B cell (primary cell): ENCODE measurements around the gene GAPT. TPM values are rescaled to one million over a fixed set of nuclear protein-coding genes. Genes with fewer than 3 reads are reported as not detected.

Experiments used
- ATAC-seq: fragments of 200-7000 bp; cut with Tn5 transposase; one replicate; pipeline ENCODE4 v1.10.0; 2021; ENCODE audit warnings: low read depth, mild to moderate bottlenecking, moderate number of reproducible peaks, moderate library complexity
- CTCF ChIA-PET: fragments of 350-600 bp; sonication (Branson Sonifier 250); formaldehyde crosslinking; loops from one replicate; lab custom pipeline; 2021; ENCODE audit warnings: antibody characterized with exemption, inconsistent platforms; lab: Charles Lee
- POLR2A ChIA-PET: fragments of 350-600 bp; sonication (Branson Sonifier 250); formaldehyde crosslinking; loops from one replicate; lab custom pipeline; 2021; ENCODE audit warnings: antibody characterized with exemption; lab: Charles Lee
- DNase-seq: peaks from one replicate; pipeline ENCODE4 v3.0.0; 2013
- H2AFZ ChIP-seq: 2 replicates; pipeline ENCODE4 v1.6.1; 2012; ENCODE audit warnings: mild to moderate bottlenecking, low read depth, low read length; ENCODE audit not compliant: insufficient read depth, poor library complexity, severe bottlenecking
- H3K27ac ChIP-seq, 2 donors: 1 replicate in 1 of 2; 2 replicates in 1 of 2; pipeline ENCODE4 v1.5.1; 2012 to 2013; ENCODE audit warnings: low read length in 2 of 2, mild to moderate bottlenecking in 2 of 2, moderate library complexity in 1 of 2
- H3K27me3 ChIP-seq, 4 experiments: fragments of 200-600 bp in 1 of 4; sonication (generic) in 1 of 4; replicated peaks in 1 of 4; 1 replicate in 2 of 4; 2 replicates in 2 of 4; pipeline versions ENCODE4 v1.6.1 to v1.7.0; 2013 to 2016; ENCODE audit warnings: low read length in 3 of 4, mild to moderate bottlenecking in 2 of 4, mixed read lengths in 1 of 4, moderate library complexity in 1 of 4; ENCODE audit not compliant: insufficient read depth in 4 of 4, control insufficient read depth in 3 of 4; ENCODE audit errors: control extremely low read depth in 1 of 4
- H3K36me3 ChIP-seq, 2 experiments: replicated peaks in 1 of 2; 1 replicate in 1 of 2; 2 replicates in 1 of 2; pipeline versions ENCODE4 v1.6.1 to v1.7.1; 2013; ENCODE audit warnings: low read length in 1 of 2; ENCODE audit not compliant: insufficient read depth in 2 of 2, control insufficient read depth in 1 of 2; ENCODE audit errors: control extremely low read depth in 1 of 2, extremely low read depth in 1 of 2
- H3K4me1 ChIP-seq, 2 donors: fragments of 200-600 bp in 1 of 2; sonication (generic) in 1 of 2; 1 replicate in 1 of 2; 2 replicates in 1 of 2; pipeline versions ENCODE4 v1.5.1 to v1.6.1; 2013 to 2017; ENCODE audit warnings: low read length in 2 of 2; ENCODE audit not compliant: control insufficient read depth in 2 of 2, insufficient read depth in 2 of 2
- H3K4me2 ChIP-seq: replicated peaks from 2 replicates; pipeline ENCODE3; 2012; ENCODE audit warnings: mild to moderate bottlenecking, low read depth, low read length; ENCODE audit not compliant: poor library complexity, severe bottlenecking
- H3K4me3 ChIP-seq, 5 experiments: fragments of 200-600 bp in 1 of 5; sonication (generic) in 1 of 5; 1 replicate in 3 of 5; 2 replicates in 2 of 5; pipeline versions ENCODE4 v1.5.1 to v1.7.0; 2011 to 2016; ENCODE audit warnings: low read length in 4 of 5, mild to moderate bottlenecking in 4 of 5, low read depth in 2 of 5, control low read depth in 1 of 5, moderate library complexity in 1 of 5; ENCODE audit not compliant: insufficient read depth in 1 of 5; ENCODE audit errors: control extremely low read depth in 1 of 5, extremely low read depth in 1 of 5
- H3K79me2 ChIP-seq: fragments of 200-600 bp; sonication (generic); one replicate; pipeline ENCODE4 v1.6.0; 2016; ENCODE audit warnings: low read length; ENCODE audit not compliant: control insufficient read depth, insufficient read depth
- H3K9ac ChIP-seq: fragments of 200-600 bp; sonication (generic); 2 replicates; pipeline ENCODE4 v1.6.1; 2017; ENCODE audit warnings: mild to moderate bottlenecking, low read length, moderate library complexity
- H3K9me3 ChIP-seq, 3 donors: one replicate each; pipeline versions ENCODE4 v1.6.1 to v1.7.1; 2013; ENCODE audit warnings: low read length in 2 of 3; ENCODE audit not compliant: control insufficient read depth in 2 of 3, insufficient read depth in 1 of 3; ENCODE audit errors: control extremely low read depth in 1 of 3
- H4K20me1 ChIP-seq: 2 replicates; pipeline ENCODE4 v1.6.0; 2012; ENCODE audit warnings: mild to moderate bottlenecking, low read length; ENCODE audit not compliant: insufficient read depth, control insufficient read depth, poor library complexity, severe bottlenecking
- H3K27ac Mint-ChIP-seq: one replicate; pipeline ENCODE4 v1.8.0; 2021; ENCODE audit warnings: mixed read lengths
- H3K27me3 Mint-ChIP-seq: one replicate; pipeline ENCODE4 v1.8.0; 2021; ENCODE audit warnings: mixed read lengths
- H3K4me1 Mint-ChIP-seq: one replicate; pipeline ENCODE4 v1.8.0; 2021; ENCODE audit warnings: mixed read lengths
- H3K4me3 Mint-ChIP-seq: one replicate; pipeline ENCODE4 v1.8.0; 2021; ENCODE audit warnings: mixed read lengths
- H3K9me3 Mint-ChIP-seq: one replicate; pipeline ENCODE4 v1.8.0; 2022; ENCODE audit warnings: mixed read lengths; ENCODE audit not compliant: insufficient read depth
- EZH2 ChIP-seq: IDR thresholded peaks from 2 replicates; pipeline ENCODE4 v1.6.1; 2012; ENCODE audit warnings: borderline replicate concordance, low read depth, mild to moderate bottlenecking, moderate library complexity, low read length; ENCODE audit not compliant: insufficient read depth, poor library complexity, severe bottlenecking
- WGBS: methylation state at CpG from one replicate; pipeline ENCODE4 v1.1.5; 2013; ENCODE audit warnings: missing lambda C conversion rate; ENCODE audit not compliant: insufficient coverage; 5-methylcytosine and 5-hydroxymethylcytosine counted together
- intact Hi-C: fragments of 100-400 bp; cut with micrococcal nuclease; formaldehyde crosslinking; loops from one replicate; pipeline ENCODE4 v1.10.0; 2022
- polyA plus RNA-seq: library from polyadenylated mRNA; depleted of rRNA; stranded (reverse); fragments of >200 nt; gene quantifications from 2 replicates; pipeline ENCODE4 v1.2.3, GENCODE V29; 2012
- total RNA-seq, 2 donors: library from RNA; stranded (reverse); fragments of 120-200 nt in 1 of 2; gene quantifications; 1 replicate in 1 of 2; 2 replicates in 1 of 2; pipeline versions ENCODE4 v1.2.3 to v1.2.4, GENCODE V29; 2013 to 2022
- TF ChIP-seq, protein P1 (sequence below): fragments of 200-600 bp; IDR thresholded peaks from one replicate; pipeline ENCODE4 v1.8.0; 2022; ENCODE audit warnings: antibody characterized with exemption, mild to moderate bottlenecking

Gene GAPT
- total and polyA plus RNA-seq, 2 donors (not counting 1 experiment from before 2014, with no cell fraction given): 51.3 to 69.0 TPM

DNA sequence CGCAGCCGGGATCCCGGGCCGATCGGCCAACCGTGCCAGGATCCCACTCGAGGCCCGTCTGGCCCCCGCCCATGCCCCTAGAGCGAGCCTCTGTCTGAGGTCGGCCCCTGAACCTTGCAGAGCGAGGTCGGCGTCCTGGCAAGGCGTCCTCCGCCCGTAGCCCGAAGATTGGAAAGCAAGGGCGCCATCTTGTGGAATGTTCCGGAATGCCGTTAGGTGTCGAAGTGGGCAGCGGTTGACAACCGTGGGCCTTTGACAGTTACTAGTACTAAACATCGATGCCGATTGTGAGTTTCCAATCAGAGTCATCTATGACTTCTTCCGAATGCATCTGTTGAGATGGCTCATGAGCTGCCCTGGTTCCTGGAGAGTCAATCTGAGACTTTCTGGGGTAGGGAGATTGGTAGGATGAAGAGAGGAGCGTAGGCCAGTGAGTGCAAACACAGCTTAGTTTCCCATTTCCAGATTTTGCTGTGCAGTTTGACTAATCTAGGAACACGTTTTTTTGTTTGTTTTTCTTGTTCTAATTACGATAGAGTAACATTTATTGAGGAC lies 30.4 kb upstream of the GAPT start:
- Histone ChIP-seq H3K27me3 (peaks cover 0 to 7% (median 3%) of the 10 kb centered on the region in 4 experiments), H3K36me3 (no peaks in the 10 kb centered on the region), H3K79me2 (no peaks in the 10 kb centered on the region), H4K20me1 (no peaks in the 10 kb centered on the region), H3K4me2 (peak overlapping the region; percentile 94), H3K4me3 (peak overlapping the region in 4 of 5 experiments; percentile 67 to 88 (median 78)), H2AFZ (peak overlapping the region; percentile 90), H3K4me1 (peaks cover 10 to 13% of the 10 kb centered on the region in 2 donors), H3K9ac (peak overlapping the region; percentile 72), H3K27ac (peak overlapping the region; percentile 87 to 93), H3K9me3 (no peaks in the 10 kb centered on the region)
- TF ChIP-seq EZH2: no peak
- TF ChIP-seq, protein P1, sequence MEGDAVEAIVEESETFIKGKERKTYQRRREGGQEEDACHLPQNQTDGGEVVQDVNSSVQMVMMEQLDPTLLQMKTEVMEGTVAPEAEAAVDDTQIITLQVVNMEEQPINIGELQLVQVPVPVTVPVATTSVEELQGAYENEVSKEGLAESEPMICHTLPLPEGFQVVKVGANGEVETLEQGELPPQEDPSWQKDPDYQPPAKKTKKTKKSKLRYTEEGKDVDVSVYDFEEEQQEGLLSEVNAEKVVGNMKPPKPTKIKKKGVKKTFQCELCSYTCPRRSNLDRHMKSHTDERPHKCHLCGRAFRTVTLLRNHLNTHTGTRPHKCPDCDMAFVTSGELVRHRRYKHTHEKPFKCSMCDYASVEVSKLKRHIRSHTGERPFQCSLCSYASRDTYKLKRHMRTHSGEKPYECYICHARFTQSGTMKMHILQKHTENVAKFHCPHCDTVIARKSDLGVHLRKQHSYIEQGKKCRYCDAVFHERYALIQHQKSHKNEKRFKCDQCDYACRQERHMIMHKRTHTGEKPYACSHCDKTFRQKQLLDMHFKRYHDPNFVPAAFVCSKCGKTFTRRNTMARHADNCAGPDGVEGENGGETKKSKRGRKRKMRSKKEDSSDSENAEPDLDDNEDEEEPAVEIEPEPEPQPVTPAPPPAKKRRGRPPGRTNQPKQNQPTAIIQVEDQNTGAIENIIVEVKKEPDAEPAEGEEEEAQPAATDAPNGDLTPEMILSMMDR: peak; percentile 83
- ChIA-PET POLR2A (no interaction called here), CTCF (interaction anchor here (0.5 to 7.9 kb wide), 33 partner anchors 10 to 1561 kb away, joined by 3 to 93 read pairs (median 4); partner anchors contain the start of genes GAPT and RAB3C)
- peaks cover 13% of the 10 kb centered on the region for H3K4me1 Mint-ChIP-seq
- peak overlapping the region; percentile 87 for H3K4me3 Mint-ChIP-seq
- intact Hi-C loops: loop anchor here (1.0 to 5.0 kb wide), 9 partner anchors 30 to 1552 kb away; partner anchors contain the start of genes GAPT, MIER3, RAB3C and SETD9
- peak; percentile 60 for ATAC-seq
- peak overlapping the region; percentile 93 for H3K27ac Mint-ChIP-seq
- H3K27me3 Mint-ChIP-seq: peaks cover 3% of the 10 kb centered on the region
- WGBS: 3% methylated on average over 28 of the region's 30 CpGs
- H3K9me3 Mint-ChIP-seq: no peaks in the 10 kb centered on the region
- peak; percentile 93 for DNase-seq

DNA sequence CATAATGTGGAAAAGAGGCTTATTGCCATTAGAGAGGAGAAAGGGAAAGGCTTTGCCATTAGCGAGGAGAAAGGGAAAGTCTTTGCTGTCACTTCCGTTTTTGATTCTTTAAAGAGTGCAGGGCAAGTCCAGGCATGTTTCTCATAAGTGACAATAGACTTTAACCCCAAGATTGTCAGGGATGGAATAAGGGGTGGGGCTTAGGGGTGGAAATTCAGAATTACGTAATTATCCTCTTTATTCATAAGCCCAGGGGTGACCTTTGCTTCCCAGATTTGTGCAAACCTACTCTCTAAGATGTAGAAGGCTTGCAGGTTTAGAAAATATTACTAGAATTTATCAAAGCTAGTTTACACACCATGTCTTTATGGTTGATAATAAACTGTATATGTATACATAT lies 29.1 kb upstream of the GAPT start:
- ChIA-PET CTCF (interaction anchor here (0.9 to 7.9 kb wide), 14 partner anchors 9 to 1163 kb away, joined by 3 to 93 read pairs (median 11); partner anchors contain the start of gene RAB3C), POLR2A (no interaction called here)
- no peaks in the 10 kb centered on the region for H4K20me1 ChIP-seq
- no peaks in the 10 kb centered on the region for H3K79me2 ChIP-seq
- H3K4me1 ChIP-seq: peaks cover 10 to 13% of the 10 kb centered on the region in 2 donors
- TF ChIP-seq EZH2: no peak
- TF ChIP-seq, protein P1: no peak
- H3K27me3 Mint-ChIP-seq: peaks cover 3% of the 10 kb centered on the region
- no peak overlapping the region for H3K27ac Mint-ChIP-seq
- no peak overlapping the region for H2AFZ ChIP-seq
- no peak overlapping the region for H3K4me3 ChIP-seq
- H3K4me2 ChIP-seq: no peak overlapping the region
- peaks cover 0 to 7% (median 3%) of the 10 kb centered on the region in 4 experiments for H3K27me3 ChIP-seq
- no peak overlapping the region for H3K4me3 Mint-ChIP-seq
- H3K9ac ChIP-seq: no peak overlapping the region
- H3K9me3 Mint-ChIP-seq: no peaks in the 10 kb centered on the region
- ATAC-seq (no peak), DNase-seq (no peak)
- H3K4me1 Mint-ChIP-seq: peaks cover 13% of the 10 kb centered on the region
- H3K27ac ChIP-seq: no peak overlapping the region
- no CpG with 5 or more reads among the region's 3 CpGs for WGBS
- intact Hi-C loops: loop anchor here (1.0 to 5.0 kb wide), 4 partner anchors 390 to 1510 kb away; partner anchors contain the start of gene MIER3
- H3K9me3 ChIP-seq: no peaks in the 10 kb centered on the region
- no peaks in the 10 kb centered on the region for H3K36me3 ChIP-seq
